Glomerular visceral epithelial cell (primary cell): ENCODE measurements around the gene JAKMIP3.

ENCODE experiments used
- DNase-seq: peaks from one replicate; pipeline ENCODE4 v3.0.0-alpha.2; 2016; ENCODE audit errors: extremely low spot score

JAKMIP3 gene

DNA sequence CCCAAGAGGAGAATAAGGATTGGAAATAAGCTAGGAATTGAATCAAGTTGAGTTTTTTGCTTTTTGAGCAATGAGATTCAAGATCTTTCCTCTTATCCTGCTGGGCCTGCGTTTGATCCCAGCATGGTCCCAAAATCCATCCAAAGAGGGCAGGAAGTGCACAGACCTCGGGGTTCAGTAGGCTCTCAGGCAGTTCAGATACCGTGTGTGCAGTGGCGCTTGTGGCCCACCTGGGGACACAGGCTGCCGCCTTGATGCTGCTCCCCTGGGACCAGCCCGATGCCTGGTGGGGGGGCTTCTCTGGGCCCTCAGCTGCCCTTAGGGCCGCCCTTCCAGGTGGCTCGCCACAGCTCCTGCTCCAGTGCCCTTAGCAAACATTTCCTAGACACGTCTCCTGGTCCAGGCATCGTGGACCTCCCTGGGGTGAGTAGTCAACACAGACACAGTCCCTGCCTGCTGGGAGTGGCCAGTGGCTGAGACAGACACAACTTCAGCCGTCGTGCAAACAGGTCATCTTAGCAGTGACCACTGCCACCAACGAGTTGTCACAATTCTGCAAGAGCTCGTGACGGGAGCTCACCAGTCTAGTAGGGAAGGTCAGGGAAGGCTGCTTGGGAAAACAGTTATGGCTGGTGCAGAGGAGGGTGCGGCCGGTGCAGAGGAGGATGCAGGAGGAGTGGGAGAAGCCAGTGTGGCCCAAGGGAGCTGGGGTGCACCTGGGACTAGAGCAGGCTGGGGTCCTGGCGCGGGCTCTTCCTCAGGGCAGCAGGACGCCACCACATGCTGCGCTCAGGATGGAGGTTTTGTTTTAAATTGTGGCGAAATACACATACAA is 21.7 kb upstream of the JAKMIP3 start:
- no peak for DNase-seq

DNA sequence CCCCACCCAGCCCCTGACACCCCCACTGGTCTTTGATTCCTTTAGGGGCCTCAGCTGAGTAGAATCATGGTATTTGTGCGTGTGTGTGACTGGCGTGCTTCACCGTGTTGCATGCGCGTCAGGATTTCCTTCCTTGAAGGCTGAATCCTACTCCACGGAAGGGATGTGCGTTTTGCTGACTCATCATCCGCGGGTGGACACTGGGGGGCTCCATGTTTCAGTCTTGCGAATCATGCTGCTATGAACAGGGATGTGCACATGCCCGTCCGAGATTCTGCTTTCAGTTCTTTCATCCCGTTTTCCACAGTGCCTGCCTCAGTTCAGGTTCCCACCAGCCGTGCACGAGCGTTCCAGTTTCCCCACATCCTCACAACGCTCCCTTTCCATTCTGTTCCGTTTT is 20.9 kb upstream of the JAKMIP3 start:
- no peak for DNase-seq

DNA sequence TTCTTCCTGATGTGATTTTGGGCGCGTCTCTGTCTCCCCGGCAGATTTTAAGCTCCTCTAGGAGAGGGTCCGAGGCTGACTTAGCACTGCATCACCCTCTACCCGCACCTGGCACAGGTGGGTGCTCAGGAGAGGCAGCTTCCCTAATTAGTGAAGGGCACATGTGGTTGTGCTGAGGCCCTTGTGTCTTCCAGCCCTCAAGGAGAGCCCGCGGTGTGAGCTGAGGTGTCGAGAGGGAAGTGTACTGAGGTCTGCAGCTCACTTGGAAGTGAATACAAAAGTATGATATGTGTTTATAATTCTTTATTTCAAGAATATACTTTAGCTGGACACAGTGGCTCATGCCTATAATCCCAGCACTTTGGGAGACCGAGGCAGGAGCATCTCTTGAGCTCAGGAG is 20.4 kb upstream of the JAKMIP3 start:
- DNase-seq = no peak

- no peak for DNase-seq
Observed at GRCh38 chr10:132047575-132048293, 18.0 kb upstream of the JAKMIP3 start.

- DNase-seq = no peak
Observed at GRCh38 chr10:132048294-132048667, 17.5 kb upstream of the JAKMIP3 start.

GRCh38 chr10:132050191-132050590 is 15.6 kb upstream of the JAKMIP3 start:
- DNase-seq = no peak

- DNase-seq = no peak
Observed at GRCh38 chr10:132052124-132052523, 13.6 kb upstream of the JAKMIP3 start.

DNA sequence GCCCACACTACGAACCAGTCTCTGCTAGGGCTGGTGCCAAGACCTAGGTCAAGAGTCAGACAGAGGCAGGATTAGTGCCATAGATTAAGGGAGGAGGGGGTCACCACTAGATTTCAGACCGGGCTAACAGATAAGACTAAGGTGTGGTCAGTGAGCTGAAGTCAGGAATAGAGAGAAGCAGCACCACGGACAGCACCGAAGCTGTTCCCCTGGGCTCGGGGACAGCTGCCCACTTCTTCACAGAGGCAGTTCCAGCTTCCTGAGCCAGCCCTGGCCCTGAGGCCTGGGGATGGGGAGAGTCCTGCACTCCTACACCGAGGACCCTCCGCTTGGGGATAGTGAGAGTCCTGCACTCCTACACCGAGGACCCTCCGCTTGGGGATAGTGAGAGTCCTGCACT is 11.2 kb upstream of the JAKMIP3 start:
- no peak for DNase-seq

DNA sequence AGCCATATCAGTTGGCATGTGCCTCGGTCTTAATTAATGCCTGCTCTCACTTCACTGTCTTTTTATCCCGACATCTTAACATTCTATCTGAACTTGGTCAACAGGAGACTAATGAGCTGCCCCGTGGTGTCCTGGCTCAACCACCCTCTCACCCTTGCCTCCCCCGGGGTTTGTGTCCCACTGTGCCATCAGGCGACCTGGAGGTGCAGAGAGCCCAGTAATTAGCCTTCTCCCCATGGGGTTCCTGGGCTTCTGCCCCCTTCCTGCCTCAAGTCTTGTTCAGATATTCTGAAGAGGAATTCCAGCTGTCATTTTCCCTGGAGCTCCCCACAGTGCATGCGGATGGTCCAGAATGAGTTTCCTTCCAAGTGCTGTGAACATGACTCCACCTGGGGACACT is 10.1 kb upstream of the JAKMIP3 start:
- no peak for DNase-seq

DNA sequence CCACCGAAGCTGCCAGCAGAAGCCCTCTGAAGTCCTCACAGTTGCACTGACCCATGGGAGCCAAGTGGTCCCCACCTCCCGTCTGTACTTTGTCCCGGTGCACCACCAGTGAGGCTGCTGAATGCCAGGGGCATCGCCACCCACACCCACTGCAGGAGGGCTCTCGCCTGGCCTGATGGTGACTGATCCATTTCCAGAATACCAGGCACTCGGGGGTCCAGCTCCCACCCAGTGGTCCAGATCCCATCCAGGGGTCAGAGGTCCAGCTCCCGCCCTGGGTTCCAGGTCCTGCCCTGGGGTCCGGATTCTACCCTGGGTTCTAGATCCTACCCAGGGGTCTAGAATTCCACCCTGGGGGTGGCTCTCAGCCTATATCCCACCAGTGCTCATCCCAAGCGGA is 9.1 kb upstream of the JAKMIP3 start:
- no peak for DNase-seq

- no peak for DNase-seq
Observed at GRCh38 chr10:132057191-132057681, 8.5 kb upstream of the JAKMIP3 start.

DNA sequence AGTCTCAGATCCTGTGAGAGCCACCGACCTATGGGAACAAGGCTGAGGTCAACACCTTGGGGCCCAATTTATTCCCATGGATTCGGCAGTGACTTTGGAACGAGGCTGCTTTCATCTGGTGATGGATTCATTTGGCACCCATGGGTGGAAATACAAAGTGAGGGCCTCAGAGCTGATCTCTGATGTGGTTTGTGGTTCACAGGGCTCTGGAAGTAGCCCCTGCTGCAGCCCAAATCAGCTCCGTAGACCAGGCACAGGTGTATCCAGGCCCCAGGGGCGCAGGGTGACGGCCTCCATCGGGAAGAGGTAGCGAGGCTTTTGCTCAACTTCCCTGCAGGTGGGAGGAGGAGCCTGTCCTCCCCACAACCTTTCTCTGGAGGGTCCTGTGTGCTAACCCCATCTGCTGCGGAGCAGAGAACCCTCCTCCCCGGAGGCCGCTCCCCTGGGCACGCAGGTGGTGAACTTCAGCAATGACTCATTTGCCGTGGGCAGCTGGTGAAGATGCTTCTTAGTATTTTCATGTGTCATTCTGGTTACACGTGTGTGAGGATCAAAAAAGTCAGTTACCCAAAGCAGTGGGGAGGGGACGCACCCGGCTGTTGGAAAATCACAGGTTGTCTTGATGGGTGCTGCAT is 7.5 kb upstream of the JAKMIP3 start:
- DNase-seq = no peak

DNA sequence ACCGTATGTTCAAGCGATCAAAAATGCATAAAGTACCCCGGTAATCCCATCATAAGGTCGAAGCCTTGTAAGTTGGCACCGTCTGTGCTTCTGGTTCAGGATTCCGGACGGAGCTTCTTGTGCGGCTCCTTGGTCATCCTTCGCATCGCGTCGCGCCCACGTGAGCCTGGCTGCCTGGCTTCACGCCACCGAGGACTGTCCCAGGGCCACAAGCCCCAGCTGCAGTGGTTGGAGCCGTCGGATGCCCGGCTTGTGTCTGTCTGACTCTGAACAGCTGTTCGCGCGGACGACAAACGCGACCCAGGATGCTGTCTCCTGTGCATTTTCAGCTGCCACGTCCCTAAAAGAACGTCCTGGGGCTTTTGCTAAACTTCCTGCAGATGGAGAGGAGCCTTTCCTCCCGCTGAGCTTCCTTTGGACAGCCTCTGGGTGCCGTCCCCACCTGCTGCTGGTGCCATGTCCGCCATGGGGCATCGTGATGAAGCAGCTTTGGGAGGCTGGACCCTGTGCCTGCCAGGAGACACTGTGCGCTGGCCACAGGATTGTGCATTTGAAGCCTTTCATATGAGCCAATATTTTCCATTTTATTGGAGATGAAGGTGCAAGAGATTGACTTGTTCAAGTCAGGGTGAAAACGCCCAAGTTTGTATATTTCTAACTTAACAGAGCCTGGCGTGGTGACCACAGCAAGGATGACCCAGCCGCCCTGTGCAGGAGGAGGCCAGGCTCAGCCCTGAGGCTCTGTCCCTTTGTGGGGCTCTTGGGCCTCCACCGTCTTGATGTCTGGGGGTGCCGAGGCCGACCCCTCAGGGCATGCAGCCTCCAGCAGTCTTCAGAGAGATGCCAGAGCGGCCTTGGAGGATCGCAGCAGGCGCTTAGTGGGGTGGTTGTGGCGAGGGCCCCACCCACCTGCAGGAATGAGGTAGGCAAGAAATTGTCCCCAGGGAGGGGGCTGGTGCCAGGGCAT is 6.7 kb upstream of the JAKMIP3 start:
- no peak for DNase-seq

DNA sequence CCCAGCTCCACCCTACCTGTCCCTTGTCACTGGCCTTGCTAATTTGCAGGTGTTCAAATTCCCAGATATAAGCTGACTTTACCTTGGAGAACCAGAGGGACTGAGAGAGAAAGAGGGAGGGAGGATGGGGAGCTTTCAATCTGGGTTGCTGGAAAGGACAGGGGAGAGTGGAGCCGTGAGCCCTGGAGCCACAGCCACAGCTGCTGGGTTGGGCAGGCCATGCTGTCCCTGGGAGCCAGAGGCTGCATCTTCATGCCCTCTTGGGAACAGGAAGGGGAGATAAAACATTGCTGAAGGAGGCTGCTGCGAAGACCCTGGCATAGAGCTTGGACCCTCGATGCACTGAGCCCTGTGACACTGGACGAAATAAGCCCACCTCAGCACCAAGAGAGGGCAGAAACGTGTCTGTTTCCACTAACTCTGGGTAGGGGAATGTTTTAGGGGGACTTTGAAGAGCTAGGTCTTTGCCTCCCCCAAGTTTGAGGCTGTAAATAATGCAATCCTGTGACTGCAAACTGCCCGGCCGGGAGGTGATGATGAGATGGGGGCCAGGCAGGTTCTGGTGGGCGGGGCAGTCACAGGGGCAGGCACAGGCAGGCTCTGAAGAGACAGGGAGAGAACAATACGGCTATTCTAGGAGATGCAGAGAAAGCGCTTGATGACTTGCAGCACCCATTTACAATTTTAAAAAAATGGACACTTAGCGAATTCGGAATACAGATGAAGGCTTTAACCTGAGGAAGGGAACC is 5.8 kb upstream of the JAKMIP3 start:
- no peak for DNase-seq

DNA sequence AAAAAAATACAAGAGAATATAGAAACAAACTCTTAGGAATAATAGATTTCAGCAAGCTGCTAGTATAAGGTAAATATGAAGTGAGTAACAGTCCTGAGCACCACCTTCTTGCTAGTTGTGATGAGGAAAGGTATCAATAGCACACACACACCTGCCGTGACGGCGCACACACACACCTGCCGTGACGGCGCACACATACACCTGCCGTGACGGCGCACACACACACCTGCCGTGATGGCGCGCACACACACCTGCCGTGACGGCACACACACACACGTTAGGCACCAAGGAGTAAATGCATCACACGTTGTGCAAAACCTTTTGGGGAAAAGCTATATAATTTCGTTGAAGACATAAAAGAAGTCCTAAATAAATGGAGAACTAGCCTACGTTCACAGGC is 4.7 kb upstream of the JAKMIP3 start:
- DNase-seq = no peak

GRCh38 chr10:132061465-132061864 is 4.3 kb upstream of the JAKMIP3 start:
- DNase-seq = no peak

GRCh38 chr10:132062116-132062515 is 3.6 kb upstream of the JAKMIP3 start:
- no peak for DNase-seq

GRCh38 chr10:132062641-132063390 is 2.9 kb upstream of the JAKMIP3 start:
- no peak for DNase-seq

DNA sequence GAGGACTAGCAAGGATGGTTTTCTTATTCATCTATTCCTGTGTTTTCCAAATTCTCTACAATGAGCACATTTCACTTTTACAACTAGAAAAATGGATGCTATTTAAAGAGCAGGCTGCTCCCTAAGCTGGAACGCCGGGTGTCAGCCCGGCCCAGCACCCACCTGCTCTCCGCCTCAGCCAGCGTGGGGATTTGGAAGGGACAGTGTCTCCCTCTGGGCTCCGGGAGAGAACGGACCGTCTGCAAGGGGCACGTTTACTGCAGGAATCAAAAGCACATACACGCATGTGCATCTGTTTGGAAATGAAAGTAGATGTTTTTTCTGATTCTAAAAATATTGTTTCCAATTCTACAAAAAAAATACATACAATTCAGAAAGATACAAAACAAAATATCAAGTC is 2.3 kb upstream of the JAKMIP3 start:
- DNase-seq = no peak
